ENCODE measurements around the gene ARL14EPL.

Gene ARL14EPL

GRCh38 chr5:116042375-116042774 lies 10.1 kb downstream of the ARL14EPL start:
- no peaks in the 10 kb centered on the region for H3K27me3 ChIP-seq (ENCODE audit: low read length)
- no peaks in the 10 kb centered on the region for H4K20me1 ChIP-seq (ENCODE audit: low read depth, low read length)
- H3K9me3 ChIP-seq (ENCODE audit: insufficient read depth, low read length) = no peaks in the 10 kb centered on the region
- no peak overlapping the region for H3K27ac ChIP-seq (ENCODE audit: low read depth, low read length)
- no peak overlapping the region for H2AFZ ChIP-seq (ENCODE audit: low read depth, low read length, severe bottlenecking)
- no peak for TF ChIP-seq EZH2phosphoT487 (conservative IDR thresholded peaks at IDR 0.05; ENCODE audit: low read length)
- TF ChIP-seq CTCF (IDR thresholded peaks at IDR 0.05; ENCODE audit: insufficient read depth, low read length, poor library complexity, severe bottlenecking) = no peak
- no peaks in the 10 kb centered on the region for H3K79me2 ChIP-seq (ENCODE audit: insufficient read depth, low read length)
- H3K4me2 ChIP-seq (ENCODE audit: low read depth, low read length, poor library complexity, severe bottlenecking) = no peak overlapping the region
- no peak overlapping the region for H3K4me3 ChIP-seq (ENCODE audit: insufficient read depth, low read length, poor library complexity, severe bottlenecking)
- no peaks in the 10 kb centered on the region for H3K9me2 ChIP-seq (replicated peaks; ENCODE audit: insufficient read depth, low read length)
- H3F3A ChIP-seq (ENCODE audit: insufficient read depth) = no peaks in the 10 kb centered on the region
- H3K36me3 ChIP-seq (ENCODE audit: low read length) = no peaks in the 10 kb centered on the region
- no peak overlapping the region for H3K9ac ChIP-seq (ENCODE audit: low read length)

GRCh38 chr5:116044073-116044472 lies 11.8 kb downstream of the ARL14EPL start:
- H3K9me3 ChIP-seq (ENCODE audit: insufficient read depth, low read length) = no peaks in the 10 kb centered on the region
- no peaks in the 10 kb centered on the region for H3F3A ChIP-seq (ENCODE audit: insufficient read depth)
- no peaks in the 10 kb centered on the region for H3K36me3 ChIP-seq (ENCODE audit: low read length)
- no peak overlapping the region for H3K4me2 ChIP-seq (ENCODE audit: low read depth, low read length, poor library complexity, severe bottlenecking)
- H3K27me3 ChIP-seq (ENCODE audit: low read length) = no peaks in the 10 kb centered on the region
- H4K20me1 ChIP-seq (ENCODE audit: low read depth, low read length) = no peaks in the 10 kb centered on the region
- H3K9me2 ChIP-seq (replicated peaks; ENCODE audit: insufficient read depth, low read length) = no peaks in the 10 kb centered on the region
- no peak overlapping the region for H3K9ac ChIP-seq (ENCODE audit: low read length)
- no peak overlapping the region for H3K4me3 ChIP-seq (ENCODE audit: insufficient read depth, low read length, poor library complexity, severe bottlenecking)
- no peak for TF ChIP-seq EZH2phosphoT487 (conservative IDR thresholded peaks at IDR 0.05; ENCODE audit: low read length)
- no peak for TF ChIP-seq CTCF (IDR thresholded peaks at IDR 0.05; ENCODE audit: insufficient read depth, low read length, poor library complexity, severe bottlenecking)
- H2AFZ ChIP-seq (ENCODE audit: low read depth, low read length, severe bottlenecking) = no peak overlapping the region
- no peak overlapping the region for H3K27ac ChIP-seq (ENCODE audit: low read depth, low read length)
- H3K79me2 ChIP-seq (ENCODE audit: insufficient read depth, low read length) = no peaks in the 10 kb centered on the region

GRCh38 chr5:116045821-116046220 lies 13.5 kb downstream of the ARL14EPL start:
- TF ChIP-seq CTCF (IDR thresholded peaks at IDR 0.05; ENCODE audit: insufficient read depth, low read length, poor library complexity, severe bottlenecking) = no peak
- no peak for TF ChIP-seq EZH2phosphoT487 (conservative IDR thresholded peaks at IDR 0.05; ENCODE audit: low read length)
- no peak overlapping the region for H3K4me2 ChIP-seq (ENCODE audit: low read depth, low read length, poor library complexity, severe bottlenecking)

More at GRCh38 chr5:116045821-116046220, 13.5 kb downstream of the ARL14EPL start:
- Histone ChIP-seq H3K27ac (ENCODE audit: low read depth, low read length) (no peak overlapping the region), H3K9ac (ENCODE audit: low read length) (no peak overlapping the region), H3K79me2 (ENCODE audit: insufficient read depth, low read length) (no peaks in the 10 kb centered on the region), H3K27me3 (ENCODE audit: low read length) (no peaks in the 10 kb centered on the region), H3F3A (ENCODE audit: insufficient read depth) (no peaks in the 10 kb centered on the region), H2AFZ (ENCODE audit: low read depth, low read length, severe bottlenecking) (no peak overlapping the region), H3K9me2 (replicated peaks; ENCODE audit: insufficient read depth, low read length) (no peaks in the 10 kb centered on the region), H3K9me3 (ENCODE audit: insufficient read depth, low read length) (no peaks in the 10 kb centered on the region), H3K4me3 (ENCODE audit: insufficient read depth, low read length, poor library complexity, severe bottlenecking) (no peak overlapping the region), H3K36me3 (ENCODE audit: low read length) (no peaks in the 10 kb centered on the region), H4K20me1 (ENCODE audit: low read depth, low read length) (no peaks in the 10 kb centered on the region)

Measured in SU-DHL-6 (cell line).